OCI-LY7 (cell line): ENCODE measurements around the gene POLR2J2. TPM values are rescaled to one million over a fixed set of nuclear protein-coding genes. Genes with fewer than 3 reads are reported as not detected.
"Not testable (repeated sequence)": the region's sequence is repeated elsewhere in the genome, so short reads cannot be mapped to it uniquely, and the experiment has no call there.

Source experiments
- BruUV-seq: library from RNA; stranded (reverse); fragments of 400-500 nt; replicated peaks from 2 replicates; lab custom pipeline; 2021; lab: Mats Ljungman, UMichigan
- CTCF ChIA-PET: fragments of 300-600 bp; sonication (Branson Sonifier 250); formaldehyde crosslinking; loops from one replicate; lab custom pipeline; 2022; ENCODE audit warnings: antibody characterized with exemption; ENCODE audit not compliant: unreplicated experiment; lab: Charles Lee
- POLR2A ChIA-PET: fragments of 300-600 bp; sonication (Branson Sonifier 250); formaldehyde crosslinking; loops from one replicate; lab custom pipeline; 2022; ENCODE audit warnings: antibody characterized with exemption; lab: Charles Lee
- DNase-seq: peaks from one replicate; pipeline ENCODE4 v3.0.0-alpha.2; 2015; ENCODE audit warnings: low spot score
- H2AFZ ChIP-seq: fragments of 200-600 bp; sonication (generic), shearing (Covaris generic); 2 replicates; pipeline ENCODE4 v1.6.1; 2014; ENCODE audit warnings: mild to moderate bottlenecking, antibody characterized with exemption, low read length, moderate library complexity
- H3K27ac ChIP-seq: fragments of 200-600 bp; sonication (generic); 2 replicates; pipeline ENCODE4 v1.5.1; 2014; ENCODE audit warnings: mixed run types, low read depth, mild to moderate bottlenecking, moderate library complexity, low read length, inconsistent platforms; ENCODE audit not compliant: poor library complexity, severe bottlenecking
- H3K36me3 ChIP-seq: fragments of 200-600 bp; sonication (generic); 2 replicates; pipeline ENCODE4 v1.6.1; 2014; ENCODE audit warnings: mild to moderate bottlenecking, antibody characterized with exemption, low read length, moderate library complexity, mixed read lengths; ENCODE audit not compliant: insufficient read depth
- H3K4me1 ChIP-seq: fragments of 200-600 bp; sonication (generic); 2 replicates; pipeline ENCODE4 v1.5.1; 2014; ENCODE audit warnings: mild to moderate bottlenecking, low read length; ENCODE audit not compliant: insufficient read depth, poor library complexity, severe bottlenecking
- H3K4me2 ChIP-seq: fragments of 200-600 bp; sonication (generic); 2 replicates; pipeline ENCODE4 v1.6.1; 2014; ENCODE audit warnings: mild to moderate bottlenecking, low read length
- H3K4me3 ChIP-seq: fragments of 200-600 bp; sonication (generic); 2 replicates; pipeline ENCODE4 v1.5.1; 2014; ENCODE audit warnings: mild to moderate bottlenecking, low read depth, low read length; ENCODE audit not compliant: poor library complexity, severe bottlenecking
- H3K79me2 ChIP-seq: fragments of 200-600 bp; sonication (generic); 2 replicates; pipeline ENCODE4 v1.6.1; 2016; ENCODE audit warnings: low read depth, mild to moderate bottlenecking, low read length, moderate library complexity, mixed read lengths; ENCODE audit not compliant: insufficient read depth
- H3K9me2 ChIP-seq: fragments of 200-600 bp; sonication (generic); 2 replicates; pipeline ENCODE4 v1.6.1; 2016; ENCODE audit warnings: mild to moderate bottlenecking, low read length, mixed read lengths; ENCODE audit not compliant: insufficient read depth
- H3K9me3 ChIP-seq: fragments of 200-600 bp; sonication (generic); 2 replicates; pipeline ENCODE4 v1.6.1; 2014; ENCODE audit warnings: mild to moderate bottlenecking, mixed run types, low read length, mixed read lengths
- H4K20me1 ChIP-seq: fragments of 200-600 bp; sonication (generic); 2 replicates; pipeline ENCODE4 v1.6.1; 2014; ENCODE audit warnings: mild to moderate bottlenecking, antibody characterized with exemption, low read length, moderate library complexity, mixed read lengths; ENCODE audit not compliant: insufficient read depth
- intact Hi-C: fragments of 100-400 bp; cut with micrococcal nuclease; formaldehyde crosslinking; loops from one replicate; pipeline ENCODE4 v1.10.0; 2022; ENCODE audit not compliant: unreplicated experiment
- total RNA-seq, 2 experiments: library from RNA; depleted of rRNA in 1 of 2; stranded (reverse); fragments of >200 nt in 1 of 2; shearing (Covaris generic) in 1 of 2; gene quantifications; 2 replicates each; pipeline ENCODE4 v1.2.3, GENCODE V29; 2014 to 2022

The POLR2J2 gene
- total RNA-seq, 2 experiments from 2014 or later = 5.4 to 16.2 TPM

DNA sequence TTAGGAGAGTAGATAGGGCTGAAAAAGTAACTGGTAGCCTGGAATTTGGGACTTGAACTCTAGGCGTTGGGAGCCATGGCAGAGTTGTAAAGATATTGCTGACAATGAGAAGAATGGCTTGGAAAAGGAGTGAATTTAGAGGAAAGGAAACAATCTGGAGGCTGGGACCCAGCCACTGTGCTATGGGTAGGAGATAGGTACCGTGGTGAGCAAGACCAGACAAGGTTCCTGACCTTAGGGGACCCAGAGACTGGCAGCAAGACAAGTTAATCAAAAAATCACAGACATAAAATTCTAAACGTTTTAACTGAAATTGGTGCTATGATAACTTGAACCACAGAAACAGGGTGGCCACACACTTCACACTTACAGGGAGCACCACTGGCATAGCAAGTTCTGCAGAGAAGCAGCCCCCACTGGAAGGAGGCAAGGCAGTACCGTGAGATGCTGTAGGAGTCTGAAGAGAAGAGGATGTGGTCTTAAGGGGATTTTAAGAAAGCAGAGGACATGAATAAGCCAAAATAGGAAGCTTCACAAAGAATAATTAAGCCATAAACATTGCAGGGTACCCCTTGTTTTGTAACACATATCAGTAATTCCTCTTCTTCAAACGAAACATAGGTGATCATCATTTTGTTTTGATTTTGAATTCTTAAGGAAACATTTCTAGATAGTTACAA lies 41.7 kb upstream of the POLR2J2 start:
- DNase-seq, H3K9me2 ChIP-seq, H3K4me1 ChIP-seq, H2AFZ ChIP-seq, POLR2A ChIA-PET, BruUV-seq, H3K27ac ChIP-seq, H3K79me2 ChIP-seq, intact Hi-C loops, H3K4me2 ChIP-seq, H3K9me3 ChIP-seq, H3K36me3 ChIP-seq, CTCF ChIA-PET, H3K4me3 ChIP-seq, H4K20me1 ChIP-seq: not testable (repeated sequence)

DNA sequence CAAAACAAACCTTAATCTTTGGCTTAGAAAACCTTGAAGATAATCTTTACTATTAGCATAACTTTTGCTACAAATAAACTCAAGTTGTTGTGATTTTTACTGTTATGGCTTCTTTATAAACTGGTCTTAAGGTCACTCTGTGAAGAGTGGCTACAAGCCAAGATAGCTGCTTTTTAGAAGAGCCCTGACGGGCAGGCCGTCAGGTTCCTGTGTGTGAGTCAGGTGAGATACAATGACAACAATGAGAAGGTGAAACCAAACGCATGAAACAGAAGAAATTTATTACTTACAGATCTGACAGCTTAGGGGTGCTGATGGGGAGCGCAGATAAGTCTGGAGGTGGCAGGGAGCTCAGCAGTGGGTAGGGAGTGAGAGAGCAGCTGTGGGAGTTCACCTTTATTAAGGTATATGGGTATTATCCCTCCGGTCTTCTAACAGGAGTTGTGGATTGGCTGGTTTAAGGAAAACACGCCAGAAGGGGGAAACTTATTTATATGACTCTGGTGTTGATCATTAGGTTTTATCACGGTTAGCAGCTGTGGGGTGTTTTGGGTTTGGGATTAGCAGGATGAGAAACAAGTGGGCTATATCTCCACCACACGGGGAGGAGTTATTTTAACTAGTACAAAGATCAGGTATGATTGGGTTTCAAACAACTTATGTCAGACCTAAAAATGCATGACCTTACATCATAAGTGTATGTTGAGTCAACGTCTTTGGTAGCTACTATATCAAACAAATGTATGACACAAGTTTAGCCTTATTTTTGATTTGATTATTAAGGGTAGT lies 27.7 kb upstream of the POLR2J2 start:
- H3K9me3 ChIP-seq, H3K4me3 ChIP-seq, DNase-seq, intact Hi-C loops, H3K4me2 ChIP-seq, H3K9me2 ChIP-seq, H4K20me1 ChIP-seq, H3K4me1 ChIP-seq, H3K27ac ChIP-seq, POLR2A ChIA-PET, H3K36me3 ChIP-seq, CTCF ChIA-PET, BruUV-seq, H2AFZ ChIP-seq, H3K79me2 ChIP-seq: not testable (repeated sequence)

GRCh38 chr7:102697642-102698512 lies 26.4 kb upstream of the POLR2J2 start:
- H3K9me2 ChIP-seq, H3K79me2 ChIP-seq, POLR2A ChIA-PET, H3K9me3 ChIP-seq, H3K4me1 ChIP-seq, H3K4me2 ChIP-seq, BruUV-seq, intact Hi-C loops, H3K36me3 ChIP-seq, CTCF ChIA-PET, H3K27ac ChIP-seq, DNase-seq, H4K20me1 ChIP-seq, H3K4me3 ChIP-seq, H2AFZ ChIP-seq: not testable (repeated sequence)

GRCh38 chr7:102696009-102696408 lies 24.5 kb upstream of the POLR2J2 start:
- POLR2A ChIA-PET, H3K9me2 ChIP-seq, H3K27ac ChIP-seq, H2AFZ ChIP-seq, H3K4me1 ChIP-seq, H3K4me3 ChIP-seq, H3K79me2 ChIP-seq, H3K9me3 ChIP-seq, intact Hi-C loops, BruUV-seq, H3K36me3 ChIP-seq, DNase-seq, H3K4me2 ChIP-seq, H4K20me1 ChIP-seq, CTCF ChIA-PET: not testable (repeated sequence)

GRCh38 chr7:102695033-102695552 lies 23.6 kb upstream of the POLR2J2 start:
- H3K36me3 ChIP-seq, H3K9me3 ChIP-seq, CTCF ChIA-PET, H3K4me1 ChIP-seq, H2AFZ ChIP-seq, H4K20me1 ChIP-seq, H3K9me2 ChIP-seq, DNase-seq, H3K79me2 ChIP-seq, H3K4me2 ChIP-seq, intact Hi-C loops, H3K4me3 ChIP-seq, H3K27ac ChIP-seq, BruUV-seq: not testable (repeated sequence)
- POLR2A ChIA-PET = interaction anchor here (0.6 kb wide), 1 partner anchor 905 kb away, joined by 3 read pairs; no protein-coding TSS in a partner anchor

DNA sequence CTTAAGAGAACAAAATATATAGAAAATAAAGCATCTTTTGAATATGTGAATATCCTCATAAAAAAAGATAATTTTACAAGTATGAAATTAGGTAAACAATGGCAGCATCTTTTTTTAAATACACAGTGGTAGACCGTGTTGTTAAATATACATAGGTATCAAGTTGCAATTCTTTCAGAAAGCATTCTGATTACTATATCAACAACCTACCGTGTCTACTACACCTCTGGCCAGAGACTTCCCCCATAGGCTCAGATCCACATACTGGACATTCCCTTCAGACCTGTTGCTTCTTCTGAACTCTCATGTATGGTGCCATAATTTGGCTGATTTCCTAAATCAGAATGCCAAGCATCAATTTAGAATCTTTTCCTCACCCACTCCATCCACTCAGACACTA lies 22.5 kb upstream of the POLR2J2 start:
- H2AFZ ChIP-seq, H3K4me3 ChIP-seq, H4K20me1 ChIP-seq, H3K27ac ChIP-seq, DNase-seq, BruUV-seq, CTCF ChIA-PET, POLR2A ChIA-PET, H3K79me2 ChIP-seq, H3K9me3 ChIP-seq, H3K4me2 ChIP-seq, H3K36me3 ChIP-seq, H3K4me1 ChIP-seq, intact Hi-C loops, H3K9me2 ChIP-seq: not testable (repeated sequence)
